ENCODE data around the gene ENOX1.
"Not testable (repeated sequence)": the region's sequence is repeated elsewhere in the genome, so short reads cannot be mapped to it uniquely, and the experiment has no call there.

Gene ENOX1

GRCh38 chr13:43786766-43787517 is at the start of gene ENOX1:
Gene ENOX1, minus strand, starts transcription at chr13:43786972.
- peak; percentile 24 for DNase-seq

DNA sequence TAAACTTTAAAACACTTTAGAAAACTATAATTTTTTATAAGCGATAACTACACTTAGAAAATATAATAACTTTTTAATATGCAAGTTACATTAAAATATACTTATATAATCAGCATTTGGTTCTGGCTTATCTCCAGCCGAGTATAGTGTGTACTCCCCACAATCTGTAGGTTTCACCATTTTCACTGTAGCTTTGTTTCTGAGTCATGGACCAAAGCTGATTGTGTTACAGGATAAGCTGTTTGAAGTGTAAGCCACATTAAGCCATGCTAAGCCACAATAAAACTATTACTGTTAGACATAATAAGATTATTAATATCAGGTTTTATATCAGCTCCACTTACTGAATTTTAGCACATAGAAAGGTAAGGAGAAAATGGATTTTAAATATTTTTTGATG is 48.9 kb upstream of the ENOX1 start:
- peak; percentile 91 for DNase-seq

DNA sequence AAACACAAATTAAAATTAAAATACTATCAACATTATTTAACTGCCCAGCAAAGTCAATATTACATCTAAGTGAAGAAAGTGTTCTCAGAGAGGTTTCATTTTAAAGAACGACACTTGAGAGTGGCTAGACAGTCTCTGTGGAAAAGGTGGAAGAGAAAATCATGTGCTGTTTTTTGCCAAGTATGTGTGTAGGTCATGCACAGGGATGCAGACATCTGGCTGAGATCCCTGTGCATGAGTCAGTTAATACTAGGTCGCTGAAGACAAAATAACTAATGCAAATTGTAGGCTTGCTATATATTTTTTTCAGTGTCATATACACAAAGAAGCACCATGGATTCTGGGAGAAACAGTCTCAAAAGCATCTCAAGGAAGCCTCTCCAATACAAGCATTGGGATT is 44.3 kb upstream of the ENOX1 start:
- no peak for DNase-seq

DNA sequence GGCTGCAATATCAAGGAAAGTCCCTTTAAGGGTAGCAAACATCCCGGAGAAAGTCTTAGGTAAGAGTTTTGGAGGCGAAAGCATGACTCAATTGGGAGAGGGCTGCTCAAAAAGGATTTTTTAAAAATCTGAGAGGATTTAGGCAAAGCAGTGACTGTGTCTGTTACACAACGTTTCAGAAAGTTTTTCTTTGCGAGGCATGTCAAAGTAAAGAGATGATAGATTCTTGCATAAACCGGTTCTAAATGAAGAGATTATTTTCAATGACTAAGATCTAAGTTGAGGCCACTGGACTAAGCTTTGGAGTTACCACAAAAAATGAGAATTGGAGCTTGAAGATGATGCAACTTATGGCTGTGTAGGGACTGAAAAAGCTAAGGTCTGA is 43.7 kb upstream of the ENOX1 start:
- DNase-seq: no peak

DNA sequence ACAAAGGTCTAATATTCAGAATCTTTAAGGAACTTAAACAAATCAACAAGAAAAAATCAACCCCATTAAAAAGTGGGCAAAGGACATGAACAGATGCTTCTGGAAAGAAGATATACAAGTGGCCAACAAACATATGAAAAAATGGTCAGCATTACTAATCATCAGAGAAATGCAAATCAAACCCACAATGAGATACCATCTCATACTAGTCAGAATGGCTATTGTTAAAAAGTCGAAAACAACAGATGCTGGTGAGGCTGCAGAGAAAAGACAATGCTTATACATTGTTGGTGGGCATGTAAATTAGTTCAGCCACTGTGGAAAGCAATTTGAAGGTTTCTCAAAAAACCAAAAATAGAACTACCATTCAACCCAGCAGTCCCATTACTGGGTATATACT is 37.9 kb upstream of the ENOX1 start:
- DNase-seq: not testable (repeated sequence)

GRCh38 chr13:43822969-43823368 is 36.2 kb upstream of the ENOX1 start:
- DNase-seq: no peak

- DNase-seq: no peak
Observed at GRCh38 chr13:43816401-43816889, 29.7 kb upstream of the ENOX1 start.

- DNase-seq: no peak
Observed at GRCh38 chr13:43815204-43815603, 28.4 kb upstream of the ENOX1 start.

DNA sequence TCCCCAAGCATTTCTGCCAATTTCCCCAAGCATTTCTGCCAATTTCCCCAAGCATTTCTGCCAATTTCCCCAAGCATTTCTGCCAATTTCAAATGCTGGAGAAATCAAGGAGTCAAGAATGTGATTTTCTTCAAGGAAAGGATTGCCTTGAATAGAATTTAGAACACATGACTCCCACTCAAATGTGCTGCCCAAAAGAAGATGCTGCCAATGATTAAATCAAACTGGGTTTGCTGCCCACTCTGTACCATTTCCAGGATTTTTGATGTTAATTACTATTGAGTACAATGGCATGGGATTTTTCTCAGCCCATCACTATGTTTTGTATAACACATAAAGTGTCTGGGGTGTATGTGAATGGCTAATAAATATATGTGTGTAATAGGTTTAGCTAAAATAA is 21.9 kb upstream of the ENOX1 start:
- no peak for DNase-seq

- no peak for DNase-seq
Observed at GRCh38 chr13:43805681-43806128, 18.9 kb upstream of the ENOX1 start.

- no peak for DNase-seq
Observed at GRCh38 chr13:43805071-43805468, 18.3 kb upstream of the ENOX1 start.

GRCh38 chr13:43804461-43805070 is 17.8 kb upstream of the ENOX1 start:
- peak; percentile 19 for DNase-seq

GRCh38 chr13:43802511-43802910 is 15.7 kb upstream of the ENOX1 start:
- DNase-seq: no peak

GRCh38 chr13:43800828-43801227 is 14.1 kb upstream of the ENOX1 start:
- no peak for DNase-seq

DNA sequence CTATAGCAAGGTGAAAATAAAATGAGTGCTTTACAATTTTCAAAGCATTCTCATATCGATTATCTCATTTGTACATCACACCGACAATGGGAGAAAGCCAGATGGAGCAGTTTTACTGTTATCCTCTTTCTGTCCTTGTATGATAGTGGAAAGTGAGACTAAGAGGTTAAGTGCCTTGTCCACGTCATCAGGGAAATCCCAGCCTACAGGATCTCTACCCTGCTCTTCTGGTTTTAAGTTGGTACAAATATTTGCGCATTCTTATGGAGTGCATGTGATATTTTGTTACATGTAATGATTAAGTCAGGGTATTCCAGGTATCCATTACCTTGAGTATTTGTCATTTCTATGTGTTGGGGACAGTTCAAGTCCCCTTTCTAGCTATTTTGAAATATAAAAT is 12.4 kb upstream of the ENOX1 start:
- DNase-seq: no peak

DNA sequence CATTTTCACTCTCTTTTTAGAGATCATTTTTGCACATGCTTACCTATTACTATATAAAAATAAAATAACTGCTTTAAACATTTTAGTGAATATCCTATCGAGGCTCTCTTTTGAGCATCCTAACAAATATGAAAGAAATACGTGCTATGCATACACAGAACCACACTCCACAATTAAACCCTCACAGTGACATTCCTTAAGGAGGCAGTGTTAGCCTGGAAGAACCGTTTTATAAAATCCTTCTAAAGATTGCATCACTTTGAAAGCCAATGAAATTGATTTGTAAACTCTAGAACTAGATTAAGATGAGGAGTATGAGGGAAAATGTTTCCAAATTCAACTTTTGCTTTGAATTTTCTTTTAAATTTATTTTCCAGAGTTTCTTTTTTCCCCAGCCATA is 11.1 kb upstream of the ENOX1 start:
- no peak for DNase-seq

DNA sequence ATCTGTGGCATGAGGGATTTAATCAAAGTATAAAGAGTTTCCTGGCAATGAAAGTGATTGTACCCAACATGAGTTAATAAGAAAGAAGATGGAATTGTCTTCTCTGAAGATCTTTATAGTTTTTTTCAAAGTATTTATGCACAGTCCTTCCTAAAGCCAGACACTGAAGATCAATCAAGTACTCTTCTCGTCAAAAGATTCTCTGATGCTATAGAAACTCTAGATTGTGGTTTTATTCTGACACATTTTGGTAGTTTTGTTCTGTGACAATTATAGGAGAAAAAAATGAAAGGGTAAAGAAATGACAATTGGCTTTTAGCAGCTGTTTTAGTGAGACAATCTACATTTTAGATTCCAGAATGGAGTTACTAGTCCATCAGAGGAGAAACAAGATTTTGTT is 10.4 kb upstream of the ENOX1 start:
- DNase-seq: no peak

DNA sequence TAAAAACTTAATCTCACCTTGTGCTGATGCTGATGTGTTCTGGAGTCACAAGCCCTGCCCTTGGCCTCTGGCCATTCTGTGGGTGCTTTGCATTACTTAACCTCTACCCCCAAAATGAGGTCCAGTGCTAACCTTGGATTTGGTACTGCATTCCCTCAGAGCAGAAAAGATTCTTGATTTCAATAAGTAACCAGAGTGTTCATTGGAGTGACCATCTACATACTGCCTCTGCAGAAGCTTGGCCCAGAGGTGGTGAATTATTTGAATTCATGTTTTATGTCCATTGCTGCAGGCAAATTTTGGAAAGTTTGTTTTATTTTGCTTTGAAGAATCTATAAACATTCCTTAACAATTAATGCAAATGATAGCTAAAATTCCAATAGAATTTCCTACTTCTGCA is 7.6 kb upstream of the ENOX1 start:
- no peak for DNase-seq

GRCh38 chr13:43792076-43792881 is 5.5 kb upstream of the ENOX1 start:
- DNase-seq: no peak

- no peak for DNase-seq
Observed at GRCh38 chr13:43787997-43788396, 1.2 kb upstream of the ENOX1 start.

DNA sequence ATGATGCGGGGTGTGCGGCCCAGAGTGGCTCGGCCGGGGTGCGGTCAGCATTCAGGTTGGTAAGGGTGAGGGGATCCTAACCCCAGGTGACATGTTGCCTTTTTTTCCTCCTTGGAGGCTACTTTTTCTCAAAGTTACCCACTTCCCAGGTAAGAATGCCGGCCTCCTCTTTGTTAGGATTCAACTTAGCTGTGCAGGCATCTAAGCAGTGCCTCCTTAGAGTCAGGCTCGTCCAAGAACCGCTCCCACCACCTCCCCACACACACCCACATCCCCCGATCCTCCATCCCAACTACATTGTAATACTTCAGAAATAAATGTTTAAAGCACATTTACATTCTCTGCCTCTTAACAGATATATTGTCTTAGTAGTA is 733 bp upstream of the ENOX1 start:
- DNase-seq: no peak

DNA sequence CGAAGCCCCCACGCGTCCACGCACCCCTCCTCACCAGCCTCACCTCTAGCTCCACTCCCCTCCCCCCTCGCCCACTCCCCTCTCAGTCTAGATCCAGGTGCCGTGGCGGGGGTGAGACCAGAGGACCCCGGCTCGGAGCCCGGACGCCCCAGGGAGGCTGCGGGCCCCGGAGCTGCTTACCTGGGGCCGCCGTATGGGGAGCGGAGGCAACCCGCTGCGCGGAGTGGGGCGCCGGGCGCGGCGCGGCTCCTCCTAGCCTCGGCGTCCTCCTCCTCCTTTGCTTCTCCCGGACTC is 353 bp downstream of the ENOX1 start:
- no peak for DNase-seq

DNA sequence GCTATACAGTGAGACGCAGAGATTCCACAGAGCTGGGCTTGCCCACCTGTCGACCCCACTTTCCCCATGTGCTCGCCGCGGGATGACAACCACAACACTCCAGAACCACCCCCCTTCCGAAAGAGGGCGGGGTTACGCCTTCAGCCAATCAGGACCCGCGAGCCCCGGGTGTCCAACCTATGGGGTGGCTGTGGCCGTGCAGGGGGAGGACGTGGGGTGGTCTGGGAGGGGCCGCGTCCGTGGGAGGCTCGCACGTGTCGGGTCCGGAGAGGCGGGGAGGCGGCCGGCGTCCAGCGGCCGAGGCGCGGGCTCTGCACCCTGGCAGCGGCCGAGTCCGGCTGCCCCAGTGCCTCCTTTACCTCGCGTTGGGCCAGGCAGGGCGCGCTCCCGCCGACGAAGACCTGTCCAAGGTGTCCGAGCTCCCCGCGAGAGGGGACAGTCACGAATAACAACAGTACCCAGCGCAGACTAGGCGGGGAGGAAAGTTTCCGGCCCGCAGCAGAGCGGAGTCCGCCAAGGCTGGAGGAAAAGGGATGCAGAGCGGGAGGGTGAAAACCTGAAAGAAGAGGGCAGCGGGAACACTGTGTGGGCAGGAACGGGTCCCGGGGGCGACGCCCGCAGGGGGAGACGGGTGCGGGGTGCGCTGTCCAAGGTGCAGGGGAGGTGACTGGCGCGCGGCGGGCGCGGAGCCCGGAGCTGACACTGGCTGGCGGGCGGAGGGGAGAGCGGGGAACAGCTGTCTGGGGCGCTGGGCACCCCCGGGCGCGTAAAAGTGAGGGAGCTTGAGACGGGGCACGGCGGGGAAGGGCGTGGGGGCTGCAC is 911 bp downstream of the ENOX1 start:
- no peak for DNase-seq
